H9 (cell line): ENCODE measurements around the gene SUMO2. TPM values are rescaled to one million over a fixed set of nuclear protein-coding genes. Genes with fewer than 3 reads are reported as not detected.

Experiments used
- DNase-seq: peaks from one replicate; pipeline ENCODE4 v3.0.0-alpha.2; 2017
- H2AFZ ChIP-seq: one replicate; pipeline ENCODE4 v1.6.1; 2013; ENCODE audit warnings: mild to moderate bottlenecking, low read length, control low read depth, moderate library complexity
- H2AK5ac ChIP-seq: 2 replicates; pipeline ENCODE4 v1.6.1; 2013; ENCODE audit warnings: low read length, control low read depth, mixed read lengths; ENCODE audit not compliant: insufficient read length
- H2BK120ac ChIP-seq: one replicate; pipeline ENCODE4 v1.6.1; 2013; ENCODE audit warnings: low read depth, mild to moderate bottlenecking, low read length, control low read depth, inconsistent platforms; ENCODE audit not compliant: poor library complexity, severe bottlenecking
- H2BK12ac ChIP-seq: 2 replicates; pipeline ENCODE4 v1.6.1; 2013; ENCODE audit warnings: low read length, control low read depth, mixed read lengths, low read depth; ENCODE audit not compliant: insufficient read length
- H2BK15ac ChIP-seq: 2 replicates; pipeline ENCODE4 v1.6.1; 2013; ENCODE audit warnings: low read depth, low read length, control low read depth
- H2BK20ac ChIP-seq: one replicate; pipeline ENCODE4 v1.6.1; 2013; ENCODE audit warnings: low read depth, mild to moderate bottlenecking, low read length, control low read depth, inconsistent platforms; ENCODE audit not compliant: poor library complexity, severe bottlenecking
- H2BK5ac ChIP-seq: 2 replicates; pipeline ENCODE4 v1.6.1; 2013; ENCODE audit warnings: low read length, control low read depth, mixed read lengths; ENCODE audit not compliant: insufficient read length
- H3K14ac ChIP-seq: 2 replicates; pipeline ENCODE4 v1.6.1; 2013; ENCODE audit warnings: low read length, control low read depth; ENCODE audit not compliant: insufficient read depth
- H3K18ac ChIP-seq: 2 replicates; pipeline ENCODE4 v1.6.1; 2013; ENCODE audit warnings: low read depth, mild to moderate bottlenecking, mixed read lengths, low read length, control low read depth; ENCODE audit not compliant: insufficient read length
- H3K23ac ChIP-seq: 2 replicates; pipeline ENCODE4 v1.6.1; 2013; ENCODE audit warnings: low read length, control low read depth, mixed read lengths, low read depth; ENCODE audit not compliant: insufficient read length
- H3K23me2 ChIP-seq: 2 replicates; pipeline ENCODE4 v1.6.1; 2013; ENCODE audit warnings: low read depth, mild to moderate bottlenecking, mixed read lengths, low read length, control low read depth; ENCODE audit not compliant: insufficient read length, poor library complexity, severe bottlenecking
- H3K27ac ChIP-seq: 2 replicates; pipeline ENCODE4 v1.5.1; 2013; ENCODE audit warnings: low read length, control low read depth, mixed read lengths, low read depth; ENCODE audit not compliant: insufficient read length
- H3K27me3 ChIP-seq: 2 replicates; pipeline ENCODE4 v1.6.1; 2013; ENCODE audit warnings: low read length, control low read depth, inconsistent platforms; ENCODE audit not compliant: insufficient read depth
- H3K4ac ChIP-seq: 2 replicates; pipeline ENCODE4 v1.6.1; 2013; ENCODE audit warnings: low read depth, mild to moderate bottlenecking, control low read depth, inconsistent platforms, low read length, moderate library complexity
- H3K4me1 ChIP-seq: 2 replicates; pipeline ENCODE4 v1.6.1; 2013; ENCODE audit warnings: low read length, control low read depth, inconsistent platforms; ENCODE audit not compliant: insufficient read depth
- H3K4me2 ChIP-seq: 2 replicates; pipeline ENCODE4 v1.6.1; 2013; ENCODE audit warnings: low read length, control low read depth, mixed read lengths; ENCODE audit not compliant: insufficient read length, insufficient read depth
- H3K56ac ChIP-seq: 2 replicates; pipeline ENCODE4 v1.6.1; 2013; ENCODE audit warnings: low read depth, mild to moderate bottlenecking, mixed read lengths, low read length, control low read depth; ENCODE audit not compliant: insufficient read length
- H3K79me1 ChIP-seq: 2 replicates; pipeline ENCODE4 v1.6.1; 2013; ENCODE audit warnings: low read depth, mild to moderate bottlenecking, moderate library complexity, low read length, control low read depth, inconsistent platforms; ENCODE audit not compliant: insufficient read depth, poor library complexity, severe bottlenecking
- H3K79me2 ChIP-seq: 2 replicates; pipeline ENCODE4 v1.6.1; 2013; ENCODE audit warnings: low read length, control low read depth, inconsistent platforms; ENCODE audit not compliant: insufficient read depth
- H3K9ac ChIP-seq: 2 replicates; pipeline ENCODE4 v1.6.1; 2013; ENCODE audit warnings: low read length, control low read depth, mixed read lengths; ENCODE audit not compliant: insufficient read length; ENCODE audit errors: extremely low read depth
- H3K9me3 ChIP-seq: one replicate; pipeline ENCODE4 v1.6.1; 2013; ENCODE audit warnings: low read depth, low read length, inconsistent platforms; ENCODE audit not compliant: control insufficient read depth
- H3T11ph ChIP-seq: one replicate; pipeline ENCODE4 v1.6.1; 2013; ENCODE audit warnings: mild to moderate bottlenecking, low read length, control low read depth, inconsistent platforms
- H4K20me1 ChIP-seq: one replicate; pipeline ENCODE4 v1.6.1; 2013; ENCODE audit not compliant: control insufficient read depth, insufficient read length, insufficient read depth
- H4K5ac ChIP-seq: 2 replicates; pipeline ENCODE4 v1.6.1; 2013; ENCODE audit warnings: low read depth, mild to moderate bottlenecking, mixed read lengths, low read length, control low read depth; ENCODE audit not compliant: insufficient read length
- H4K8ac ChIP-seq: replicated peaks from 2 replicates; pipeline ENCODE4 v1.6.1; 2013; ENCODE audit warnings: low read length, control low read depth, mixed read lengths, low read depth; ENCODE audit not compliant: insufficient read length
- H4K91ac ChIP-seq: 2 replicates; pipeline ENCODE4 v1.6.1; 2013; ENCODE audit warnings: low read depth, mild to moderate bottlenecking, moderate library complexity, mixed read lengths, low read length, control low read depth; ENCODE audit not compliant: insufficient read length
- H3K27ac Mint-ChIP-seq, 3 experiments: 2 replicates in 2 of 3; 3 replicates in 1 of 3; pipeline ENCODE4 v1.8.0; 2020 to 2021; ENCODE audit warnings: mixed read lengths in 3 of 3, mild to moderate bottlenecking in 1 of 3, moderate library complexity in 1 of 3
- H3K27me3 Mint-ChIP-seq: 2 replicates; pipeline ENCODE4 v1.8.0; 2021; ENCODE audit warnings: low read depth, mild to moderate bottlenecking, moderate library complexity, mixed read lengths
- H3K36me3 Mint-ChIP-seq, 3 experiments: 2 replicates in 2 of 3; 3 replicates in 1 of 3; pipeline ENCODE4 v1.8.0; 2020 to 2021; ENCODE audit warnings: low read depth in 3 of 3, mixed read lengths in 3 of 3; ENCODE audit not compliant: insufficient read depth in 1 of 3
- H3K4me1 Mint-ChIP-seq, 2 experiments: 2 replicates each; pipeline ENCODE4 v1.8.0; 2020; ENCODE audit warnings: mixed read lengths in 2 of 2
- H3K4me3 Mint-ChIP-seq, 2 experiments: 2 replicates in 1 of 2; 3 replicates in 1 of 2; pipeline ENCODE4 v1.8.0; 2020 to 2021; ENCODE audit warnings: mild to moderate bottlenecking in 2 of 2, mixed read lengths in 2 of 2, moderate library complexity in 1 of 2
- H3K9me3 Mint-ChIP-seq, 2 experiments: 2 replicates in 1 of 2; 3 replicates in 1 of 2; pipeline ENCODE4 v1.8.0; 2020; ENCODE audit warnings: mild to moderate bottlenecking in 2 of 2, mixed read lengths in 2 of 2, moderate library complexity in 1 of 2
- WGBS: extraction: QIAGEN DNeasy Blood & Tissue Kit; methylation state at CpG from one replicate; pipeline ENCODE4 v1.1.7; 2013; ENCODE audit warnings: missing lambda C conversion rate, low lambda C conversion rate, mixed read lengths; ENCODE audit not compliant: insufficient read length; ENCODE audit errors: extremely low coverage; 5-methylcytosine and 5-hydroxymethylcytosine counted together
- total RNA-seq: library from RNA; stranded (reverse); gene quantifications from 2 replicates; pipeline ENCODE4 v1.2.1, GENCODE V29; 2021
- TF ChIP-seq, protein P1 (sequence below): fragments of 200-600 bp; sonication (generic); conservative IDR thresholded peaks from 3 replicates; pipeline ENCODE4 v1.8.0; 2021; ENCODE audit warnings: antibody characterized with exemption, mild to moderate bottlenecking

The SUMO2 gene
- total RNA-seq, 1 experiment from 2014 or later: 813 TPM

DNA sequence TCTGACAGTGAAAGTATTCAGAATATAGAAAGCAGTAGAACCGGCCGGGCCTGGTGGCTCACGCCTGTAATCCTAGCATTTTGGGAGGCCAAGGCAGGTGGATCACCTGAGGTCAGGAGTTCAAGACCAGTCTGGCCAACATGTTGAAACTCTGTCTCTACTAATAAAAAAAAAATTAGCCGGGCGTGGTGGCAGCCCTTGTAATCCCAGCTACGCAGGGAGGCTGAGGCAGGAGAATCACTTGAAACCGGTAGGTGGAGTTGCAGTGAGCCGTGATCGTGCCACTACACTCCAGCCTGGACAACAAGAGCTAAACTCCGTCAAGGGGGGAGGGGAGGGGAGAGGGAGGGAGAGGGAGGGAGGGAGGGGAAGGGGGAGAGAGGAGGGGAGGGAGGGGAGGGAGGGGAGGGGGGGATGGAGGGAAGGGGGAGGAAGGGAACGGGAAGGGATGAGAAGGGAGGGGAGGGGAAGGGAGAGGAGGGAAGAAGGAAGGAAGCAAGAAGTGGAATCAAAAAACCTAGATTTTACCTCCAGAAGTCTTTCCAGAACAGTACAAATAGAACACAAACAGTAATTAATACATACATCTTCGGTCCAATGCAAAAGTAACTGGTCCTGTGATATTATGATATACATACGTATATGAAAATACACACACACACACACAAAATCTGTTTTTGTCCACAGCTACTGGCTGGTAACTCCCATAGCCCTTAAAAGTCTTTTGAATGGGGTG, 40.4 kb downstream of the SUMO2 start:
- Histone ChIP-seq H3K4me2 (no peak overlapping the region), H3K27ac (no peak overlapping the region), H3K9ac (no peak overlapping the region), H3K14ac (no peak overlapping the region), H3K27me3 (no peaks in the 10 kb centered on the region), H3K23ac (no peak overlapping the region), H2AFZ (no peak overlapping the region), H3K79me2 (0 out of 2 replicates have a peak, but pooled peaks cover 4% of the 10 kb centered on the region), H4K20me1 (no peaks in the 10 kb centered on the region), H2BK5ac (no peak overlapping the region), H4K8ac (no peak overlapping the region), H3K4me1 (no peaks in the 10 kb centered on the region), H2BK120ac (no peak overlapping the region), H2BK20ac (no peak overlapping the region), H2AK5ac (no peak overlapping the region), H3K9me3 (no peaks in the 10 kb centered on the region), H3T11ph (no peak overlapping the region), H3K23me2 (no peaks in the 10 kb centered on the region), H3K18ac (no peak overlapping the region), H2BK12ac (no peak overlapping the region), H3K4ac (no peak overlapping the region), H3K56ac (no peak overlapping the region), H3K79me1 (peaks cover 16% of the 10 kb centered on the region), H2BK15ac (no peak overlapping the region), H4K91ac (no peak overlapping the region), H4K5ac (no peak overlapping the region)
- Mint-ChIP-seq H3K9me3 (no peaks in the 10 kb centered on the region), H3K36me3 (peaks cover 53 to 90% (median 83%) of the 10 kb centered on the region in 3 experiments), H3K4me3 (no peak overlapping the region), H3K27ac (no peak overlapping the region), H3K27me3 (no peaks in the 10 kb centered on the region; the same call in 1 of the 2 replicates), H3K4me1 (no peaks in the 10 kb centered on the region)
- no peak for DNase-seq
- TF ChIP-seq, protein P1, sequence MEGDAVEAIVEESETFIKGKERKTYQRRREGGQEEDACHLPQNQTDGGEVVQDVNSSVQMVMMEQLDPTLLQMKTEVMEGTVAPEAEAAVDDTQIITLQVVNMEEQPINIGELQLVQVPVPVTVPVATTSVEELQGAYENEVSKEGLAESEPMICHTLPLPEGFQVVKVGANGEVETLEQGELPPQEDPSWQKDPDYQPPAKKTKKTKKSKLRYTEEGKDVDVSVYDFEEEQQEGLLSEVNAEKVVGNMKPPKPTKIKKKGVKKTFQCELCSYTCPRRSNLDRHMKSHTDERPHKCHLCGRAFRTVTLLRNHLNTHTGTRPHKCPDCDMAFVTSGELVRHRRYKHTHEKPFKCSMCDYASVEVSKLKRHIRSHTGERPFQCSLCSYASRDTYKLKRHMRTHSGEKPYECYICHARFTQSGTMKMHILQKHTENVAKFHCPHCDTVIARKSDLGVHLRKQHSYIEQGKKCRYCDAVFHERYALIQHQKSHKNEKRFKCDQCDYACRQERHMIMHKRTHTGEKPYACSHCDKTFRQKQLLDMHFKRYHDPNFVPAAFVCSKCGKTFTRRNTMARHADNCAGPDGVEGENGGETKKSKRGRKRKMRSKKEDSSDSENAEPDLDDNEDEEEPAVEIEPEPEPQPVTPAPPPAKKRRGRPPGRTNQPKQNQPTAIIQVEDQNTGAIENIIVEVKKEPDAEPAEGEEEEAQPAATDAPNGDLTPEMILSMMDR: no peak
- WGBS: no CpG with 5 or more reads among the region's 13 CpGs
